H1 (cell line): ENCODE results near the gene WWP2. TPM values are rescaled to one million over a fixed set of nuclear protein-coding genes. Genes with fewer than 3 reads are reported as not detected.

Experiments
- CTCF ChIA-PET: fragments of 300-600 bp; sonication (Branson Sonifier 250); formaldehyde crosslinking; loops from one replicate; lab custom pipeline; 2021; ENCODE audit not compliant: partially characterized antibody; lab: Charles Lee
- POLR2A ChIA-PET: fragments of 300-600 bp; sonication (Branson Sonifier 250); formaldehyde crosslinking; loops from one replicate; lab custom pipeline; 2021; ENCODE audit warnings: inconsistent platforms; ENCODE audit not compliant: partially characterized antibody; lab: Charles Lee
- DNase-seq, 2 experiments: peaks; one replicate each; pipeline versions ENCODE4 v3.0.0 to v3.0.0-alpha.2; 2010 to 2022; ENCODE audit warnings: low spot score in 2 of 2, low read depth in 1 of 2, mixed read lengths in 1 of 2
- FAIRE-seq: peaks from 2 replicates; lab custom pipeline; 2011; peaks lifted over from hg19 to GRCh38; lab: Jason Lieb, UNC
- H2AFZ ChIP-seq: 2 replicates; pipeline ENCODE4 v1.8.1; 2012; ENCODE audit warnings: low read length, inconsistent platforms
- H2AK5ac ChIP-seq: 2 replicates; pipeline ENCODE4 v1.6.1; 2013; ENCODE audit warnings: low read depth, low read length
- H2BK120ac ChIP-seq: replicated peaks from 2 replicates; pipeline ENCODE3; 2013; ENCODE audit warnings: low read depth, low read length, inconsistent platforms
- H2BK12ac ChIP-seq: 2 replicates; pipeline ENCODE4 v1.6.1; 2013; ENCODE audit warnings: low read depth, low read length
- H2BK15ac ChIP-seq: 2 replicates; pipeline ENCODE4 v1.6.1; 2013; ENCODE audit warnings: low read length
- H2BK20ac ChIP-seq: 2 replicates; pipeline ENCODE4 v1.6.1; 2013; ENCODE audit warnings: low read length
- H2BK5ac ChIP-seq: 2 replicates; pipeline ENCODE4 v1.6.1; 2013; ENCODE audit warnings: low read depth, low read length
- H3K14ac ChIP-seq: 2 replicates; pipeline ENCODE4 v1.6.1; 2013; ENCODE audit warnings: inconsistent platforms; ENCODE audit not compliant: insufficient read length
- H3K18ac ChIP-seq: 2 replicates; pipeline ENCODE4 v1.6.1; 2013; ENCODE audit warnings: low read length; ENCODE audit errors: extremely low read depth
- H3K23ac ChIP-seq: 2 replicates; pipeline ENCODE4 v1.6.1; 2013; ENCODE audit warnings: inconsistent platforms; ENCODE audit not compliant: insufficient read length
- H3K23me2 ChIP-seq: 2 replicates; pipeline ENCODE4 v1.6.1; 2013; ENCODE audit warnings: low read depth, low read length
- H3K27ac ChIP-seq: 2 replicates; pipeline ENCODE4 v1.6.1; 2011; ENCODE audit warnings: low read depth, low read length, inconsistent platforms
- H3K27me3 ChIP-seq, 4 experiments: replicated peaks in 1 of 4; 1 replicate in 1 of 4; 2 replicates in 3 of 4; pipeline versions ENCODE4 v1.6.1 to v1.8.1; 2011 to 2013; ENCODE audit warnings: low read length in 3 of 4, mild to moderate bottlenecking in 3 of 4, inconsistent platforms in 2 of 4, mixed read lengths in 2 of 4, moderate library complexity in 1 of 4; ENCODE audit not compliant: control insufficient read depth in 3 of 4, insufficient read depth in 3 of 4; ENCODE audit errors: extremely low read depth in 1 of 4
- H3K36me3 ChIP-seq, 4 experiments: 2 replicates each; pipeline versions ENCODE4 v1.6.1 to v1.8.1; 2011 to 2013; ENCODE audit warnings: mild to moderate bottlenecking in 4 of 4, low read length in 3 of 4, moderate library complexity in 2 of 4, control low read depth in 1 of 4, inconsistent platforms in 1 of 4; ENCODE audit not compliant: insufficient read depth in 4 of 4, control insufficient read depth in 2 of 4
- H3K4ac ChIP-seq: replicated peaks from 2 replicates; pipeline ENCODE3; 2013; ENCODE audit warnings: low read length, low read depth, mixed read lengths, inconsistent platforms; ENCODE audit not compliant: insufficient read length
- H3K4me1 ChIP-seq, 4 experiments: replicated peaks in 1 of 4; 1 replicate in 1 of 4; 2 replicates in 3 of 4; pipeline versions ENCODE4 v1.6.1 to v1.8.1; 2011 to 2013; ENCODE audit warnings: low read length in 3 of 4, inconsistent platforms in 2 of 4, mixed read lengths in 1 of 4; ENCODE audit not compliant: insufficient read depth in 4 of 4, control insufficient read depth in 3 of 4
- H3K4me2 ChIP-seq, 2 experiments: 2 replicates each; pipeline versions ENCODE4 v1.6.1 to v1.8.1; 2011 to 2013; ENCODE audit warnings: low read depth in 2 of 2, low read length in 2 of 2, control low read depth in 1 of 2, inconsistent platforms in 1 of 2, mild to moderate bottlenecking in 1 of 2; ENCODE audit not compliant: insufficient read depth in 1 of 2
- H3K4me3 ChIP-seq, 4 experiments: fragments of 200-600, 300-600 bp in 1 of 4; sonication (generic), shearing (Covaris generic), sonication (Bioruptor Twin) in 1 of 4; 2 replicates each; pipeline versions ENCODE4 v1.5.1 to v1.8.1; 2011 to 2016; ENCODE audit warnings: low read length in 4 of 4, low read depth in 3 of 4, control low read depth in 2 of 4, inconsistent platforms in 2 of 4, mild to moderate bottlenecking in 2 of 4, mixed read lengths in 1 of 4, moderate library complexity in 1 of 4; ENCODE audit not compliant: insufficient read depth in 2 of 4; ENCODE audit errors: extremely low read depth in 1 of 4
- H3K56ac ChIP-seq: replicated peaks from 2 replicates; pipeline ENCODE3; 2013; ENCODE audit warnings: low read depth, mild to moderate bottlenecking, mixed read lengths, low read length, inconsistent platforms; ENCODE audit not compliant: insufficient read length
- H3K79me1 ChIP-seq: 2 replicates; pipeline ENCODE4 v1.6.1; 2013; ENCODE audit warnings: low read depth, low read length, control low read depth
- H3K79me2 ChIP-seq, 2 experiments: 2 replicates each; pipeline versions ENCODE4 v1.6.1 to v1.8.1; 2012 to 2013; ENCODE audit warnings: low read length in 2 of 2, mild to moderate bottlenecking in 2 of 2, inconsistent platforms in 1 of 2; ENCODE audit not compliant: insufficient read depth in 2 of 2, control insufficient read depth in 1 of 2
- H3K9ac ChIP-seq, 4 experiments: replicated peaks in 1 of 4; 1 replicate in 1 of 4; 2 replicates in 3 of 4; pipeline versions ENCODE4 v1.6.1 to v1.8.1; 2011 to 2013; ENCODE audit warnings: low read depth in 3 of 4, low read length in 3 of 4, control low read depth in 2 of 4, mild to moderate bottlenecking in 2 of 4, moderate library complexity in 2 of 4, inconsistent platforms in 1 of 4; ENCODE audit errors: extremely low read depth in 1 of 4
- H3K9me3 ChIP-seq, 2 experiments: 2 replicates each; pipeline versions ENCODE4 v1.6.1 to v1.8.1; 2012 to 2013; ENCODE audit warnings: mild to moderate bottlenecking in 2 of 2, moderate library complexity in 2 of 2, control low read depth in 1 of 2, inconsistent platforms in 1 of 2, low read depth in 1 of 2, low read length in 1 of 2, mixed read lengths in 1 of 2; ENCODE audit not compliant: insufficient read depth in 2 of 2
- H4K20me1 ChIP-seq, 2 experiments: replicated peaks in 1 of 2; 2 replicates each; pipeline versions ENCODE3 to v1.8.1; 2011 to 2013; ENCODE audit warnings: inconsistent platforms in 2 of 2, low read length in 2 of 2, mild to moderate bottlenecking in 1 of 2; ENCODE audit not compliant: insufficient read depth in 2 of 2, control insufficient read depth in 1 of 2
- H4K5ac ChIP-seq: 2 replicates; pipeline ENCODE4 v1.6.1; 2013; ENCODE audit warnings: low read length, low read depth, mixed read lengths, inconsistent platforms; ENCODE audit not compliant: insufficient read length
- H4K8ac ChIP-seq: 2 replicates; pipeline ENCODE4 v1.8.0; 2013; ENCODE audit warnings: mild to moderate bottlenecking, moderate library complexity, low read length, inconsistent platforms; ENCODE audit not compliant: insufficient read depth; ENCODE audit errors: extremely low read depth
- H4K91ac ChIP-seq: replicated peaks from 2 replicates; pipeline ENCODE3; 2013; ENCODE audit warnings: low read length, mixed read lengths, inconsistent platforms; ENCODE audit not compliant: insufficient read length
- JUN ChIP-seq: IDR thresholded peaks from 2 replicates; pipeline ENCODE4 v1.6.1; 2011; ENCODE audit warnings: low read depth, mild to moderate bottlenecking, improper control_type of control experiment, low read length
- SIRT6 ChIP-seq: IDR thresholded peaks from one replicate; pipeline ENCODE4 v1.7.1; 2012; ENCODE audit warnings: low read length, inconsistent platforms
- WGBS, 2 experiments: shearing (Covaris generic) in 1 of 2; methylation state at CpG; one replicate each; pipeline versions ENCODE4 v1.1.6 to v1.1.7; 2013 to 2015; ENCODE audit warnings: low lambda C conversion rate in 2 of 2, mixed read lengths in 2 of 2, inconsistent platforms in 1 of 2, low coverage in 1 of 2, missing lambda C conversion rate in 1 of 2; ENCODE audit not compliant: insufficient replicate concordance in 2 of 2, insufficient coverage in 1 of 2, insufficient read length in 1 of 2; ENCODE audit errors: extremely low coverage in 1 of 2, missing lambda C conversion rate in 1 of 2; 5-methylcytosine and 5-hydroxymethylcytosine counted together
- polyA plus RNA-seq, 7 experiments: library from polyadenylated mRNA; depleted of rRNA in 3 of 7; stranded (reverse) in 5 of 7; unstranded in 2 of 7; fragments of >200 nt in 5 of 7; fragments of 200-250 nt in 2 of 7; gene quantifications; 1 replicate in 5 of 7; 2 replicates in 1 of 7; 4 replicates in 1 of 7; pipeline versions ENCODE4 v1.2.1 to v1.2.3, GENCODE V29; 2011 to 2013; ENCODE audit warnings: missing spikeins in 2 of 7, mixed read lengths in 2 of 7
- total RNA-seq: library from RNA; stranded (reverse); fragmentation: NEBNext Ultra II Directional; extraction: Animal tissue kit (Norgen Biotek cat#: 25700); gene quantifications from 2 replicates; pipeline ENCODE4 v1.2.1, GENCODE V29; 2021
- TF ChIP-seq, protein P1 (sequence below): IDR thresholded peaks from 2 replicates; pipeline ENCODE4 v1.6.1; 2012; ENCODE audit warnings: low read length, inconsistent platforms
- TF ChIP-seq, protein P2 (sequence below): IDR thresholded peaks from 2 replicates; pipeline ENCODE4 v1.6.1; 2011; ENCODE audit warnings: low read length, improper control_type of control experiment

WWP2 gene
- total and polyA plus RNA-seq, 2 of the 8 experiments (the other 6 are each of a cell fraction or from before 2014, with no cell fraction given), result 14.1 to 42.2 TPM

DNA sequence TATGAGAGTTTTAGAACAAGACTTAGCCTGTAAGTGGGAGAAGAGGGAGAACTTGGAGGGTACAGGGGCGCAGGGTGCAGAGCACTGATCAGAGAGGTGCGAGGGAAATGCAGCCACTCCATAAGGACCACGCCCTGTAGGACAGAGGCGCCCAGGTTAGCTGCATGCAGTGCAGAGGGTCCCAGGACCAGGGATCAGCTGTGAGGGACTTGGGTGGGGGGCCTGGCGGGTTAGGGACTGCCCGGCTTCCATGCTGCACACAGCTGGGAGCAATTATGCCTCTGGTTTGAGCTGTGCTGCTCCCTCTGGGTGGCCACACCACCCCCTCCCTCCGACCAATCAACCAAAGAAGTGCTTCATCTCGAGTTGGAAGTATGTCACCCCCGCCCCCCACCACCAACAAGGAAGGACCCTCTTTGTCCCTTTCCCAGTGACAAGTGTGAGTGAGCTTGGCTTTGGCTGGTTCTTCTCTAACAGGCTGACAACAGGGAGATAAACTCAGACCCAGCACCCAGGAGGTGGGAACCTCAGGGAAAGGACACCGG, 166.8 kb downstream of the WWP2 start:
- H3K23me2 ChIP-seq, result no peaks in the 10 kb centered on the region
- H3K23ac ChIP-seq, result no peak overlapping the region
- no peaks in the 10 kb centered on the region for H3K9me3 ChIP-seq
- H2BK5ac ChIP-seq, result no peak overlapping the region
- no peak for FAIRE-seq
- no peak overlapping the region for H3K9ac ChIP-seq
- no peak overlapping the region for H2BK20ac ChIP-seq
- no peak overlapping the region for H3K27ac ChIP-seq
- no peak overlapping the region for H3K4ac ChIP-seq
- no peaks in the 10 kb centered on the region for H4K20me1 ChIP-seq
- no peak overlapping the region for H3K56ac ChIP-seq
- H4K91ac ChIP-seq, result peak overlapping the region; percentile 26
- no peak overlapping the region for H3K18ac ChIP-seq
- no peak overlapping the region for H4K8ac ChIP-seq
- ChIA-PET CTCF (interaction anchor here (0.6 to 9.6 kb wide), 13 partner anchors 9 to 175 kb away, joined by 3 to 123 read pairs (median 11); no protein-coding TSS in a partner anchor), POLR2A (interaction anchor here (1.0 to 2.3 kb wide), 2 partner anchors 11 to 33 kb away, joined by 4 to 10 read pairs; no protein-coding TSS in a partner anchor)
- no peaks in the 10 kb centered on the region; the same call in 1 of the 2 replicates for H3K79me1 ChIP-seq
- TF ChIP-seq, protein P1, sequence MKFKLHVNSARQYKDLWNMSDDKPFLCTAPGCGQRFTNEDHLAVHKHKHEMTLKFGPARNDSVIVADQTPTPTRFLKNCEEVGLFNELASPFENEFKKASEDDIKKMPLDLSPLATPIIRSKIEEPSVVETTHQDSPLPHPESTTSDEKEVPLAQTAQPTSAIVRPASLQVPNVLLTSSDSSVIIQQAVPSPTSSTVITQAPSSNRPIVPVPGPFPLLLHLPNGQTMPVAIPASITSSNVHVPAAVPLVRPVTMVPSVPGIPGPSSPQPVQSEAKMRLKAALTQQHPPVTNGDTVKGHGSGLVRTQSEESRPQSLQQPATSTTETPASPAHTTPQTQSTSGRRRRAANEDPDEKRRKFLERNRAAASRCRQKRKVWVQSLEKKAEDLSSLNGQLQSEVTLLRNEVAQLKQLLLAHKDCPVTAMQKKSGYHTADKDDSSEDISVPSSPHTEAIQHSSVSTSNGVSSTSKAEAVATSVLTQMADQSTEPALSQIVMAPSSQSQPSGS, result no peak
- TF ChIP-seq JUN (no peak), SIRT6 (no peak)
- TF ChIP-seq, protein P2, sequence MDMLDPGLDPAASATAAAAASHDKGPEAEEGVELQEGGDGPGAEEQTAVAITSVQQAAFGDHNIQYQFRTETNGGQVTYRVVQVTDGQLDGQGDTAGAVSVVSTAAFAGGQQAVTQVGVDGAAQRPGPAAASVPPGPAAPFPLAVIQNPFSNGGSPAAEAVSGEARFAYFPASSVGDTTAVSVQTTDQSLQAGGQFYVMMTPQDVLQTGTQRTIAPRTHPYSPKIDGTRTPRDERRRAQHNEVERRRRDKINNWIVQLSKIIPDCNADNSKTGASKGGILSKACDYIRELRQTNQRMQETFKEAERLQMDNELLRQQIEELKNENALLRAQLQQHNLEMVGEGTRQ, result no peak
- 88% methylated on average over 10 of the region's 10 CpGs; no CpG with 5 or more reads in 1 of the 2 experiments for WGBS, 2 experiments
- no peaks in the 10 kb centered on the region for H3K79me2 ChIP-seq
- no peak overlapping the region for H2AFZ ChIP-seq
- no peak overlapping the region for H4K5ac ChIP-seq
- H3K14ac ChIP-seq, result no peak overlapping the region
- peaks cover 0 to 3% (median 2%) of the 10 kb centered on the region in 4 experiments; a peak in 4 of 7 replicates for H3K4me1 ChIP-seq
- H3K4me3 ChIP-seq, result no peak overlapping the region
- no peak for DNase-seq
- H2BK12ac ChIP-seq, result no peak overlapping the region
- no peaks in the 10 kb centered on the region for H3K27me3 ChIP-seq
- H2BK15ac ChIP-seq, result no peak overlapping the region
- H3K4me2 ChIP-seq, result no peak overlapping the region
- peaks cover 0 to 4% (median 0%) of the 10 kb centered on the region in 4 experiments; a peak in 1 of 8 replicates for H3K36me3 ChIP-seq
- no peak overlapping the region for H2AK5ac ChIP-seq
- no peak overlapping the region for H2BK120ac ChIP-seq
